Astrocyte (in vitro differentiated cells and primary cell): ENCODE measurements around the gene COLGALT1. TPM values are rescaled to one million over a fixed set of nuclear protein-coding genes. Genes with fewer than 3 reads are reported as not detected.
"Not testable (repeated sequence)": the region's sequence is repeated elsewhere in the genome, so short reads cannot be mapped to it uniquely, and the experiment has no call there.

Source experiments
- DNase-seq: peaks from one replicate; pipeline ENCODE4 v3.0.0-alpha.2; 2010; ENCODE audit warnings: low read depth
- FAIRE-seq: peaks from 2 replicates; lab custom pipeline; 2011; peaks lifted over from hg19 to GRCh38; lab: Jason Lieb, UNC
- H2AFZ ChIP-seq: 2 replicates; pipeline ENCODE4 v1.6.0; 2012; ENCODE audit warnings: low read depth, low read length, inconsistent platforms
- H3K27ac ChIP-seq: 2 replicates; pipeline ENCODE4 v1.5.1; 2011; ENCODE audit warnings: low read depth, low read length, inconsistent platforms
- H3K27me3 ChIP-seq: 2 replicates; pipeline ENCODE4 v1.6.0; 2011; ENCODE audit warnings: low read length, inconsistent platforms; ENCODE audit not compliant: insufficient read depth
- H3K36me3 ChIP-seq: 2 replicates; pipeline ENCODE4 v1.5.1; 2011; ENCODE audit warnings: low read length, inconsistent platforms; ENCODE audit not compliant: insufficient read depth
- H3K4me1 ChIP-seq: 2 replicates; pipeline ENCODE4 v1.5.1; 2011; ENCODE audit warnings: low read length, inconsistent platforms; ENCODE audit not compliant: insufficient read depth
- H3K4me2 ChIP-seq: 2 replicates; pipeline ENCODE4 v1.6.0; 2012; ENCODE audit warnings: low read length, inconsistent platforms
- H3K4me3 ChIP-seq: 2 replicates; pipeline ENCODE4 v1.5.1; 2011; ENCODE audit warnings: low read depth, mild to moderate bottlenecking, low read length, inconsistent platforms; ENCODE audit not compliant: insufficient read depth
- H3K79me2 ChIP-seq: 2 replicates; pipeline ENCODE4 v1.6.0; 2012; ENCODE audit warnings: mild to moderate bottlenecking, low read length, inconsistent platforms; ENCODE audit not compliant: insufficient read depth
- H3K9ac ChIP-seq: 2 replicates; pipeline ENCODE4 v1.6.0; 2012; ENCODE audit warnings: mild to moderate bottlenecking, low read length, inconsistent platforms
- H3K9me3 ChIP-seq: 2 replicates; pipeline ENCODE4 v1.5.1; 2012; ENCODE audit warnings: low read depth, mild to moderate bottlenecking, low read length, inconsistent platforms; ENCODE audit not compliant: insufficient read depth
- H4K20me1 ChIP-seq: 2 replicates; pipeline ENCODE4 v1.6.0; 2012; ENCODE audit warnings: low read length, inconsistent platforms; ENCODE audit not compliant: insufficient read depth
- H3K27ac Mint-ChIP-seq: one replicate; pipeline ENCODE4 v1.8.0; 2021; ENCODE audit warnings: mild to moderate bottlenecking, mixed read lengths; ENCODE audit not compliant: unreplicated experiment
- H3K27me3 Mint-ChIP-seq: one replicate; pipeline ENCODE4 v1.8.0; 2021; ENCODE audit warnings: low read depth, mixed read lengths; ENCODE audit not compliant: unreplicated experiment
- H3K36me3 Mint-ChIP-seq: one replicate; pipeline ENCODE4 v1.8.0; 2021; ENCODE audit warnings: low read depth, mixed read lengths; ENCODE audit not compliant: unreplicated experiment
- H3K4me1 Mint-ChIP-seq: one replicate; pipeline ENCODE4 v1.8.0; 2021; ENCODE audit warnings: low read depth, mixed read lengths; ENCODE audit not compliant: unreplicated experiment
- H3K4me3 Mint-ChIP-seq: one replicate; pipeline ENCODE4 v1.8.0; 2021; ENCODE audit warnings: mild to moderate bottlenecking, moderate library complexity, mixed read lengths; ENCODE audit not compliant: unreplicated experiment
- H3K9me3 Mint-ChIP-seq: one replicate; pipeline ENCODE4 v1.8.0; 2021; ENCODE audit warnings: mild to moderate bottlenecking, mixed read lengths; ENCODE audit not compliant: unreplicated experiment
- CTCF ChIP-seq: IDR thresholded peaks from 2 replicates; pipeline ENCODE4 v1.5.1; 2011; ENCODE audit warnings: low read depth, mild to moderate bottlenecking, inconsistent platforms, low read length, moderate library complexity; ENCODE audit not compliant: insufficient read depth
- EZH2 ChIP-seq: IDR thresholded peaks from 2 replicates; pipeline ENCODE4 v1.6.1; 2012; ENCODE audit warnings: mild to moderate bottlenecking, low read length, inconsistent platforms; ENCODE audit not compliant: insufficient read depth
- total RNA-seq: library from RNA; stranded (reverse); gene quantifications from 2 replicates; pipeline ENCODE4 v1.2.1, GENCODE V29; 2021

Gene COLGALT1
- total RNA-seq, 1 donor from 2014 or later = 137 TPM

DNA sequence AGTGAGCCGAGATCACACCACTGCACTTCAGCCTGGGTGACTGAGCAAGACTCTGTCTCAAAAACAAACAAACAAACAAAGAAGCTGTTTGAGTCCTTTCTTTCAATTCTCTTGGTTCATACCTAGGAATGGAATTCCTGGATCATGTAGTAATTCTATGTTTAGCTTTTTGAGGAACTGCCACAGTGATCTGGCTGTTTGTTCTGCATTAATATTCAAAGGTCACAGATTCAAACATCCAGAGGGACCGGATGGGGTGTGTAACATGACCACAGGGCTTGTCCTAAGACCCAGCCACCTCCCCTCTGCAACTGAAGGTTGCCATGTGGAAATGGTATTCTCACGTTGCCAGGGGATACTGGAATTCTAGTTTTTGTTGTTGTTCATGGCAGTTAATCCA lies 10.2 kb downstream of the COLGALT1 start:
- DNase-seq (no peak), FAIRE-seq (no peak)
- no peak overlapping the region for H3K4me2 ChIP-seq
- H3K27me3 Mint-ChIP-seq = no peaks in the 10 kb centered on the region
- H3K9ac ChIP-seq = peak overlapping the region; percentile 23
- peaks cover 16% of the 10 kb centered on the region for H3K79me2 ChIP-seq
- peaks cover 4% of the 10 kb centered on the region for H3K4me1 ChIP-seq
- peaks cover 27% of the 10 kb centered on the region for H3K36me3 ChIP-seq
- no peak overlapping the region for H3K27ac Mint-ChIP-seq
- no peak overlapping the region for H2AFZ ChIP-seq
- H3K9me3 ChIP-seq = no peaks in the 10 kb centered on the region
- peaks cover 8% of the 10 kb centered on the region for H3K36me3 Mint-ChIP-seq
- no peaks in the 10 kb centered on the region for H3K9me3 Mint-ChIP-seq
- H3K4me1 Mint-ChIP-seq = peaks cover 2% of the 10 kb centered on the region
- no peak overlapping the region for H3K4me3 Mint-ChIP-seq
- peaks cover 17% of the 10 kb centered on the region for H4K20me1 ChIP-seq
- no peak overlapping the region for H3K4me3 ChIP-seq
- no peak overlapping the region for H3K27ac ChIP-seq
- H3K27me3 ChIP-seq = no peaks in the 10 kb centered on the region
- TF ChIP-seq CTCF (no peak), EZH2 (no peak)

- Histone ChIP-seq H4K20me1 (peaks cover 13% of the 10 kb centered on the region), H3K36me3 (peaks cover 39% of the 10 kb centered on the region), H3K9ac (no peak overlapping the region), H3K4me1 (peaks cover 4% of the 10 kb centered on the region), H2AFZ (no peak overlapping the region), H3K4me3 (no peak overlapping the region), H3K4me2 (no peak overlapping the region), H3K27me3 (no peaks in the 10 kb centered on the region), H3K27ac (no peak overlapping the region), H3K9me3 (no peaks in the 10 kb centered on the region), H3K79me2 (peaks cover 6% of the 10 kb centered on the region)
- Mint-ChIP-seq H3K4me1 (no peaks in the 10 kb centered on the region), H3K27me3 (no peaks in the 10 kb centered on the region), H3K27ac (no peak overlapping the region), H3K9me3 (no peaks in the 10 kb centered on the region), H3K36me3 (peaks cover 11% of the 10 kb centered on the region), H3K4me3 (no peak overlapping the region)
- no peak for DNase-seq
- FAIRE-seq = no peak
- TF ChIP-seq CTCF (no peak), EZH2 (no peak)
Measured at GRCh38 chr19:17567940-17568339, 12.5 kb downstream of the COLGALT1 start.

DNA sequence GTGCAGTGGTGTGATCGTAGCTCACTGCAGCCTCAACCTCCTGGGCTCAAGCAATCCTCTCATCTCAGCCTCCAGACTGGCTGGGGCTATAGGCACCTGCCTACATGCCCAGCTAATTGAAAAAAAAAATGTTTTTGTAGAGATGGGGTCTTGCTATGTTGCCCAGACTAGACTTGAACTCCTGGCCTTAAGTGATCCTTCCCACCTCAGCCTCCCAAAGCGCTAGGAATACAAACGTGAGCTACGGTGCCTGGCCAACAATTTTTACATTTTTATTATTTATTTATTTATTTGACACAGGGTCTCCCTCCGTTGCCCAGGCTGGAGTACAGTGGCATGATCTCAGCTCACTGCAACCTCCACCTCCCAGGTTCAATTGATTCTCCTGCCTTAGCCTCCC lies 14.8 kb downstream of the COLGALT1 start:
- H2AFZ ChIP-seq, H3K27ac Mint-ChIP-seq, H3K9me3 Mint-ChIP-seq, H3K9me3 ChIP-seq, H3K27ac ChIP-seq, H3K79me2 ChIP-seq, FAIRE-seq, DNase-seq, H3K9ac ChIP-seq, H3K27me3 ChIP-seq, H3K4me1 ChIP-seq, H3K4me3 Mint-ChIP-seq, H3K4me3 ChIP-seq, H3K4me1 Mint-ChIP-seq, H3K4me2 ChIP-seq, H3K27me3 Mint-ChIP-seq: not testable (repeated sequence)
- peaks cover 13% of the 10 kb centered on the region for H3K36me3 Mint-ChIP-seq
- peaks cover 45% of the 10 kb centered on the region for H3K36me3 ChIP-seq
- H4K20me1 ChIP-seq = peaks cover 19% of the 10 kb centered on the region
